Measurements from ENCODE around the gene ENDOU. TPM values are rescaled to one million over a fixed set of nuclear protein-coding genes. Genes with fewer than 3 reads are reported as not detected.

Gene ENDOU
- total RNA-seq, 2 donors from 2014 or later = 1.0 TPM; not detected in 1

- Histone ChIP-seq H3K9me3 (no peaks in the 10 kb centered on the region), H3K4me3 (no peak overlapping the region), H3K27ac (no peak overlapping the region), H3K36me3 (no peaks in the 10 kb centered on the region), H3K27me3 (replicated peaks; ENCODE audit: insufficient read depth) (no peaks in the 10 kb centered on the region), H3K4me1 (replicated peaks) (no peaks in the 10 kb centered on the region)
- no peak for TF ChIP-seq POLR2AphosphoS5 (IDR thresholded peaks at IDR 0.05)
- no peak for TF ChIP-seq POLR2A (IDR thresholded peaks at IDR 0.05)
- TF ChIP-seq CTCF (IDR thresholded peaks at IDR 0.05) = no peak
- no peak for DNase-seq (ENCODE audit: low spot score)
- intact Hi-C loops (cut with DNase I) = no loop called here
- 82% methylated on average over 4 of the region's 4 CpGs for WGBS
Observed at GRCh38 chr12:47698055-47698454, 27.2 kb downstream of the ENDOU start.

GRCh38 chr12:47689215-47689614 lies 36.1 kb downstream of the ENDOU start:
- intact Hi-C loops (cut with DNase I) = loop anchor here (5.0 kb wide), 1 partner anchor 657 kb away; no protein-coding TSS in a partner anchor
- Histone ChIP-seq H3K27ac (no peak overlapping the region), H3K4me3 (no peak overlapping the region), H3K27me3 (replicated peaks; ENCODE audit: insufficient read depth) (no peaks in the 10 kb centered on the region), H3K9me3 (no peaks in the 10 kb centered on the region), H3K36me3 (no peaks in the 10 kb centered on the region), H3K4me1 (replicated peaks) (no peaks in the 10 kb centered on the region)
- DNase-seq (ENCODE audit: low spot score) = no peak
- 97% methylated on average over 2 of the region's 2 CpGs for WGBS
- TF ChIP-seq POLR2AphosphoS5 (IDR thresholded peaks at IDR 0.05) = no peak
- TF ChIP-seq POLR2A (IDR thresholded peaks at IDR 0.05) = no peak
- TF ChIP-seq CTCF (IDR thresholded peaks at IDR 0.05) = no peak

- TF ChIP-seq POLR2AphosphoS5 (IDR thresholded peaks at IDR 0.05) (no peak), POLR2A (IDR thresholded peaks at IDR 0.05) (no peak), CTCF (IDR thresholded peaks at IDR 0.05) (no peak)
- WGBS = 76% methylated on average over 3 of the region's 3 CpGs
- Histone ChIP-seq H3K4me3 (no peak overlapping the region), H3K27me3 (replicated peaks; ENCODE audit: insufficient read depth) (no peaks in the 10 kb centered on the region), H3K27ac (no peak overlapping the region), H3K36me3 (no peaks in the 10 kb centered on the region), H3K9me3 (no peaks in the 10 kb centered on the region), H3K4me1 (replicated peaks) (no peaks in the 10 kb centered on the region)
- intact Hi-C loops (cut with DNase I) = loop anchor here (5.0 kb wide), 1 partner anchor 655 kb away; no protein-coding TSS in a partner anchor
- DNase-seq (ENCODE audit: low spot score) = no peak
Observed at GRCh38 chr12:47687636-47688035, 37.7 kb downstream of the ENDOU start.

- no peaks in the 10 kb centered on the region for H3K27me3 ChIP-seq (replicated peaks; ENCODE audit: insufficient read depth)
- no peak overlapping the region for H3K27ac ChIP-seq
- TF ChIP-seq CTCF (IDR thresholded peaks at IDR 0.05) = peak in 3 of 4 experiments; percentile 33 to 71 (median 58)
- no peak for TF ChIP-seq POLR2A (IDR thresholded peaks at IDR 0.05)
- no peak for DNase-seq (ENCODE audit: low spot score)
- no peaks in the 10 kb centered on the region for H3K9me3 ChIP-seq
- no peak overlapping the region for H3K4me3 ChIP-seq
- intact Hi-C loops (cut with DNase I) = loop anchor here (5.0 kb wide), 1 partner anchor 654 kb away; no protein-coding TSS in a partner anchor
- no peaks in the 10 kb centered on the region for H3K4me1 ChIP-seq (replicated peaks)
- H3K36me3 ChIP-seq = no peaks in the 10 kb centered on the region
- 74% methylated on average over 4 of the region's 4 CpGs for WGBS
Observed at GRCh38 chr12:47686645-47687240, 38.5 kb downstream of the ENDOU start.

- TF ChIP-seq POLR2AphosphoS5 (IDR thresholded peaks at IDR 0.05) (no peak), CTCF (IDR thresholded peaks at IDR 0.05) (no peak), POLR2A (IDR thresholded peaks at IDR 0.05) (no peak)
- Histone ChIP-seq H3K27me3 (replicated peaks; ENCODE audit: insufficient read depth) (no peaks in the 10 kb centered on the region), H3K36me3 (no peaks in the 10 kb centered on the region), H3K9me3 (no peaks in the 10 kb centered on the region), H3K27ac (no peak overlapping the region), H3K4me1 (replicated peaks) (no peaks in the 10 kb centered on the region), H3K4me3 (no peak overlapping the region)
- WGBS = 98% methylated on average over 2 of the region's 2 CpGs
- intact Hi-C loops (cut with DNase I) = no loop called here
- DNase-seq (ENCODE audit: low spot score) = no peak
Observed at GRCh38 chr12:47679785-47680184, 45.5 kb downstream of the ENDOU start.
